NT2/D1 (cell line): ENCODE data around the gene CLASP2.

Experiments
- SUZ12 ChIP-seq: IDR thresholded peaks from 2 replicates; pipeline ENCODE4 v1.6.1; 2011; ENCODE audit not compliant: insufficient read length, insufficient read depth; ENCODE audit errors: extremely low read depth
- YY1 ChIP-seq: IDR thresholded peaks from 2 replicates; pipeline ENCODE4 v1.6.1; 2011; ENCODE audit not compliant: insufficient read length, insufficient read depth

- TF ChIP-seq SUZ12, result no peak
- no peak for TF ChIP-seq YY1
Observed at GRCh38 chr3:33592999-33593398, 125.1 kb downstream of the CLASP2 start.
